Heart left ventricle (tissue), 13 donors: Measurements from ENCODE around the gene SMPD4.
"Not testable (repeated sequence)": the region's sequence is repeated elsewhere in the genome, so short reads cannot be mapped to it uniquely, and the experiment has no call there.

ENCODE experiments used
- CTCF ChIP-seq, 12 donors: fragments of 200-600 bp; sonication (generic) in 4 of 12; IDR thresholded peaks; one replicate each; pipeline versions ENCODE4 v1.5.0 to v1.8.0; 2018 to 2022; ENCODE audit warnings: antibody characterized with exemption in 12 of 12, mild to moderate bottlenecking in 5 of 12
- POLR2A ChIP-seq, 2 donors: fragments of 450-650 bp; IDR thresholded peaks; one replicate each; pipeline ENCODE4 v1.6.1; 2017; ENCODE audit warnings: antibody characterized with exemption in 2 of 2, mild to moderate bottlenecking in 2 of 2, moderate library complexity in 2 of 2
- donor health status: ischemic (EF 13 %, LVEDD 7.1; RV severe dilation, severe dysfunction).
- donor health status: DM: no; HTN: yes; CAD: no.
- donor health status: DM: no; HTN: no; CAD: no.
- donor health status: ischemic (EF 25% LVEDD 6.9; RV normal size, moderate dysfunction).
- donor health status: ischemic (EF 25% LVEDD 5.7; RV mildly dilated, moderate dysfunction).
- donor health status: ischemic (EF 35%, LVEDD 5.7; RV mildly dilated, moderate dysfunction).
- donor health status: nonischemic (EF 11% LVEDD 7.7; RV severe dilation, severe dysfunction).
- donor health status: DM: yes; HTN: yes; CAD: no.
- donor health status: PGD.
- donor health status: ischemic (EF 29% LVEDD 5.4; RV normal size, mild dysfunction).
- donor health status: nonischemic (EF 23%, LVEDD 6.1; RV moderate dilation, normal function).

GRCh38 chr2:130202518-130202917, 21.1 kb upstream of the SMPD4 start:
- TF ChIP-seq CTCF, POLR2A (IDR thresholded peaks at IDR 0.05): not testable (repeated sequence)
